Endothelial cell of umbilical vein (primary cell): ENCODE results near the gene MEI1. TPM values are rescaled to one million over a fixed set of nuclear protein-coding genes. Genes with fewer than 3 reads are reported as not detected.

Experiments used
- BruUV-seq: library from RNA; stranded (reverse); fragments of 400-500 nt; replicated peaks from 2 replicates; lab custom pipeline; 2021; lab: Mats Ljungman, UMichigan
- CTCF ChIA-PET: fragments of 300-600, 350-600 bp; sonication (Branson Sonifier 250); formaldehyde crosslinking; loops from one replicate; lab custom pipeline; 2021; ENCODE audit warnings: antibody characterized with exemption, inconsistent platforms; lab: Charles Lee
- POLR2A ChIA-PET: fragments of 300-600, 350-600 bp; sonication (Branson Sonifier 250); formaldehyde crosslinking; loops from one replicate; lab custom pipeline; 2021; ENCODE audit warnings: antibody characterized with exemption, inconsistent platforms; lab: Charles Lee
- DNase-seq: peaks from one replicate; pipeline ENCODE4 v3.0.0-alpha.2; 2011; ENCODE audit warnings: low read depth, low spot score
- FAIRE-seq: peaks from 2 replicates; lab custom pipeline; 2011; peaks lifted over from hg19 to GRCh38; lab: Jason Lieb, UNC
- H2AFZ ChIP-seq: 2 replicates; pipeline ENCODE4 v1.6.0; 2012; ENCODE audit warnings: low read depth, low read length, control low read depth, inconsistent platforms
- H3K27ac ChIP-seq: 2 replicates; pipeline ENCODE4 v1.5.1; 2011; ENCODE audit warnings: low read depth, mild to moderate bottlenecking, control low read depth, low read length, moderate library complexity; ENCODE audit not compliant: insufficient read depth
- H3K27me3 ChIP-seq, 2 experiments: 2 replicates each; pipeline versions ENCODE4 v1.6.0 to v1.6.1; 2011; ENCODE audit warnings: low read length in 2 of 2, mixed read lengths in 1 of 2; ENCODE audit not compliant: control insufficient read depth in 2 of 2, insufficient read depth in 2 of 2
- H3K36me3 ChIP-seq, 2 experiments: 2 replicates in 1 of 2; 3 replicates in 1 of 2; pipeline ENCODE4 v1.5.1; 2011; ENCODE audit warnings: low read length in 2 of 2, mild to moderate bottlenecking in 1 of 2, moderate library complexity in 1 of 2; ENCODE audit not compliant: control insufficient read depth in 2 of 2, insufficient read depth in 2 of 2; ENCODE audit errors: extremely low read depth in 1 of 2
- H3K4me1 ChIP-seq: 3 replicates; pipeline ENCODE4 v1.5.1; 2011; ENCODE audit warnings: mild to moderate bottlenecking, low read length; ENCODE audit not compliant: control insufficient read depth, insufficient read depth; ENCODE audit errors: extremely low read depth
- H3K4me2 ChIP-seq: 2 replicates; pipeline ENCODE4 v1.6.1; 2011; ENCODE audit warnings: low read length, control low read depth, mixed read lengths; ENCODE audit not compliant: insufficient read depth
- H3K4me3 ChIP-seq, 3 experiments: fragments of 200-600 bp in 1 of 3; sonication (generic), shearing (Covaris generic) in 1 of 3; replicated peaks in 1 of 3; 2 replicates each; pipeline ENCODE4 v1.5.1; 2011 to 2016; ENCODE audit warnings: control low read depth in 3 of 3, low read length in 3 of 3, mild to moderate bottlenecking in 2 of 3, inconsistent platforms in 1 of 3, low read depth in 1 of 3, moderate library complexity in 1 of 3; ENCODE audit not compliant: insufficient read depth in 1 of 3
- H3K79me2 ChIP-seq: 2 replicates; pipeline ENCODE4 v1.6.0; 2012; ENCODE audit warnings: low read length, inconsistent platforms; ENCODE audit not compliant: control insufficient read depth, insufficient read depth
- H3K9ac ChIP-seq: replicated peaks from 2 replicates; pipeline ENCODE3; 2011; ENCODE audit warnings: low read length, control low read depth; ENCODE audit not compliant: insufficient read depth; ENCODE audit errors: extremely low read depth
- H3K9me1 ChIP-seq: replicated peaks from 3 replicates; pipeline ENCODE4 v1.6.0; 2011; ENCODE audit warnings: mild to moderate bottlenecking, low read length; ENCODE audit not compliant: control insufficient read depth, insufficient read depth; ENCODE audit errors: extremely low read depth
- H3K9me3 ChIP-seq: replicated peaks from 2 replicates; pipeline ENCODE4 v1.5.1; 2012; ENCODE audit warnings: low read length, inconsistent platforms; ENCODE audit not compliant: control insufficient read depth, insufficient read depth
- H4K20me1 ChIP-seq: replicated peaks from 2 replicates; pipeline ENCODE3; 2011; ENCODE audit warnings: mild to moderate bottlenecking, low read length; ENCODE audit not compliant: control insufficient read depth, insufficient read depth; ENCODE audit errors: extremely low read depth
- EZH2 ChIP-seq: IDR thresholded peaks from 2 replicates; pipeline ENCODE4 v1.6.1; 2012; ENCODE audit warnings: borderline replicate concordance, low read depth, mild to moderate bottlenecking, moderate library complexity, low read length, inconsistent platforms; ENCODE audit not compliant: severe bottlenecking
- FOS ChIP-seq: IDR thresholded peaks from 2 replicates; pipeline ENCODE4 v1.6.1; 2011; ENCODE audit warnings: mild to moderate bottlenecking, low read length, moderate library complexity, borderline replicate concordance; ENCODE audit not compliant: insufficient read depth
- GATA2 ChIP-seq: IDR thresholded peaks from 2 replicates; pipeline ENCODE4 v1.7.0; 2011; ENCODE audit warnings: low read depth, mild to moderate bottlenecking, moderate library complexity, mixed read lengths, low read length; ENCODE audit not compliant: insufficient read length, insufficient read depth
- JUN ChIP-seq: IDR thresholded peaks from 2 replicates; pipeline ENCODE4 v1.6.1; 2011; ENCODE audit warnings: borderline replicate concordance, low read depth; ENCODE audit not compliant: insufficient read length, insufficient read depth
- MYC ChIP-seq: IDR thresholded peaks from one replicate; pipeline ENCODE4 v1.6.1; 2011; ENCODE audit warnings: mild to moderate bottlenecking, low read depth, low read length
- POLR2A ChIP-seq: IDR thresholded peaks from 2 replicates; pipeline ENCODE4 v1.6.1; 2012; ENCODE audit warnings: low read depth, mild to moderate bottlenecking, control low read depth, low read length
- POLR2AphosphoS5 ChIP-seq: IDR thresholded peaks from 2 replicates; pipeline ENCODE4 v1.6.1; 2012; ENCODE audit warnings: low read depth, mild to moderate bottlenecking, control low read depth, low read length, moderate library complexity; ENCODE audit not compliant: insufficient read depth
- dilution Hi-C: fragments of 300-500 bp; cut with MboI; formaldehyde crosslinking; loops from one replicate; pipeline ENCODE4 v1.15.0; 2019; ENCODE audit warnings: low sequenced_read_pairs; ENCODE audit not compliant: extremely low pct_ligation_motif_present
- intact Hi-C: fragments of 100-400 bp; cut with micrococcal nuclease; formaldehyde crosslinking; loops from one replicate; pipeline ENCODE4 v1.10.0; 2022
- polyA plus RNA-seq, 4 experiments: library from polyadenylated mRNA; depleted of rRNA in 3 of 4; stranded (reverse) in 3 of 4; unstranded in 1 of 4; fragments of >200 nt; gene quantifications; 2 replicates each; pipeline versions ENCODE4 v1.2.1 to v1.2.3, GENCODE V29; 2011 to 2012; ENCODE audit warnings: missing spikeins in 1 of 4
- total RNA-seq: library from RNA; stranded (reverse); gene quantifications from 2 replicates; pipeline ENCODE4 v1.2.3, GENCODE V29; 2021
- TF ChIP-seq, protein P1 (sequence below): IDR thresholded peaks from 2 replicates; pipeline ENCODE4 v1.6.1; 2011; ENCODE audit not compliant: insufficient read depth, insufficient read length
- TF ChIP-seq, protein P2 (sequence below), 2 donors: IDR thresholded peaks; 1 replicate in 1 of 2; 2 replicates in 1 of 2; pipeline ENCODE4 v1.5.1; 2011; ENCODE audit warnings: low read length in 2 of 2, mild to moderate bottlenecking in 2 of 2, moderate library complexity in 2 of 2, control low read depth in 1 of 2, inconsistent platforms in 1 of 2, low read depth in 1 of 2; ENCODE audit not compliant: insufficient read depth in 1 of 2; ENCODE audit errors: extremely low read depth in 1 of 2

Gene MEI1
- total and polyA plus RNA-seq, 2 donors (not counting 3 experiments of a cell fraction or from before 2014, with no cell fraction given) = 1.5 to 1.9 TPM

DNA sequence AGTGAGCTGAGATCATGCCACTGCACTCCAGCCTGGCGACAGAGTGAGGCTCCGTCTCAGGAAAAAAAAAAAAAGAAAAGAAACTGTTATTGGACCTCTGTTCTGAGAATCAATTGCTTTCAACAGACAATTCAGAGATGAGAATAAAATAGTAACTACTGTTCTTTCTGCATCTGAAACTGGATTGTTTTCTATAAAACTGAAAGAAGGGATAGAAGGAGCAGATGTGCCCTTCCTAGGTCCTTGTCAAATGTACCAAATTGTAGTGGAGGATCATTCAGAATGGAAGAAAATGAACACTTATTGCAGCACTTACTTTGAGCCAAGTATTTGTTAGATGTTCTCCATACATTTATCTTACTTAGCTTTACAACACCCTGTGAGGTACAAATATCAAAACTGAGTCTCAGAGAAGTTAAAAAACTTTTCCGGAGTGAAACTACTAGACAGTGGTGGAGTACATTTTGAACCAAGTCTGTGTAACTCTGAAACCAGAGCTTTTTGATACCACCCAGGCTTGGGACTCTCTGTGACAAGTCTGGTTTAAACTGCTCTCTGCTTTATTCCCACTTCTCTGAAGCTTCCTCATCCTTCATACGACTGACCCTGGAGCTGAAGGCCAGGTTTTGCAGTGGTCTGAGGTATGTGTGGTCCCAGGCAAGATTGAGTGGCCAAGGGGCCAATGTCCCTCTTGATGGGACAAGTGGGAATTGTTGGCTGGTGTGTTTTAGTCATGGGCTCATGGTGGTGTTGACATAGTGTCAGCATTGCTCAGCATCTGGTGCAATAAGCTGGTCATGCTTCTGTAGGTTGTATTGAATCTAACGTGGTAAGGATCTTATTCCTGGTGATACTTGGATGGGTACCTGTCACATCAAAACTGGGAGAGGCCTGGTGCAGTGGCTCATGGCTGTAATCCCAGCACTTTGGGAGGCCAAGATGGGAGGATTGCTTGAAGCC, 53.0 kb downstream of the MEI1 start:
- Histone ChIP-seq H3K4me3 (no peak overlapping the region), H3K27ac (no peak overlapping the region), H2AFZ (no peak overlapping the region), H3K36me3 (no peaks in the 10 kb centered on the region), H3K9me3 (no peaks in the 10 kb centered on the region), H3K9me1 (no peaks in the 10 kb centered on the region), H4K20me1 (no peaks in the 10 kb centered on the region), H3K79me2 (no peaks in the 10 kb centered on the region), H3K27me3 (peaks cover 2 to 4% of the 10 kb centered on the region in 2 experiments), H3K4me2 (no peak overlapping the region), H3K4me1 (no peaks in the 10 kb centered on the region), H3K9ac (no peak overlapping the region)
- POLR2A ChIA-PET = no interaction called here
- FAIRE-seq = no peak
- no TSS peak for BruUV-seq
- TF ChIP-seq MYC = no peak
- TF ChIP-seq, protein P1, sequence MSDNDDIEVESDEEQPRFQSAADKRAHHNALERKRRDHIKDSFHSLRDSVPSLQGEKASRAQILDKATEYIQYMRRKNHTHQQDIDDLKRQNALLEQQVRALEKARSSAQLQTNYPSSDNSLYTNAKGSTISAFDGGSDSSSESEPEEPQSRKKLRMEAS = no peak
- no peak for TF ChIP-seq POLR2A
- no peak for TF ChIP-seq FOS
- no peak for TF ChIP-seq GATA2
- TF ChIP-seq JUN = no peak
- TF ChIP-seq EZH2 = no peak
- TF ChIP-seq POLR2AphosphoS5 = no peak
- TF ChIP-seq, protein P2, sequence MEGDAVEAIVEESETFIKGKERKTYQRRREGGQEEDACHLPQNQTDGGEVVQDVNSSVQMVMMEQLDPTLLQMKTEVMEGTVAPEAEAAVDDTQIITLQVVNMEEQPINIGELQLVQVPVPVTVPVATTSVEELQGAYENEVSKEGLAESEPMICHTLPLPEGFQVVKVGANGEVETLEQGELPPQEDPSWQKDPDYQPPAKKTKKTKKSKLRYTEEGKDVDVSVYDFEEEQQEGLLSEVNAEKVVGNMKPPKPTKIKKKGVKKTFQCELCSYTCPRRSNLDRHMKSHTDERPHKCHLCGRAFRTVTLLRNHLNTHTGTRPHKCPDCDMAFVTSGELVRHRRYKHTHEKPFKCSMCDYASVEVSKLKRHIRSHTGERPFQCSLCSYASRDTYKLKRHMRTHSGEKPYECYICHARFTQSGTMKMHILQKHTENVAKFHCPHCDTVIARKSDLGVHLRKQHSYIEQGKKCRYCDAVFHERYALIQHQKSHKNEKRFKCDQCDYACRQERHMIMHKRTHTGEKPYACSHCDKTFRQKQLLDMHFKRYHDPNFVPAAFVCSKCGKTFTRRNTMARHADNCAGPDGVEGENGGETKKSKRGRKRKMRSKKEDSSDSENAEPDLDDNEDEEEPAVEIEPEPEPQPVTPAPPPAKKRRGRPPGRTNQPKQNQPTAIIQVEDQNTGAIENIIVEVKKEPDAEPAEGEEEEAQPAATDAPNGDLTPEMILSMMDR (IDR thresholded peaks at IDR 0.05; ENCODE audit: extremely low read depth in 1 of 2, insufficient read depth in 1 of 2, low read depth in 1 of 2, low read length in 2 of 2) = no peak
- CTCF ChIA-PET = interaction anchor here (0.8 to 1.2 kb wide), 2 partner anchors 12 to 189 kb away, joined by 3 to 6 read pairs; no protein-coding TSS in a partner anchor
- dilution Hi-C loops = no loop called here
- no peak for DNase-seq
- intact Hi-C loops = no loop called here
